Heart right ventricle (tissue), 16 donors: ENCODE data around the gene PF4V1. TPM values are rescaled to one million over a fixed set of nuclear protein-coding genes. Genes with fewer than 3 reads are reported as not detected.

Source experiments
- ATAC-seq, 8 donors: fragments of 200-7000 bp; cut with Tn5 transposase; one replicate each; pipeline ENCODE4 v1.9.1; 2020; ENCODE audit warnings: mild to moderate bottlenecking in 8 of 8, moderate library complexity in 8 of 8, moderate number of reproducible peaks in 1 of 8
- DNase-seq, 2 donors: peaks; one replicate each; pipeline ENCODE4 v3.0.0-alpha.2; 2020
- H3K27ac ChIP-seq, 10 donors: fragments of 200-600 bp; sonication (generic) in 2 of 10; one replicate each; pipeline versions ENCODE4 v1.5.0 to v1.8.0; 2020 to 2022; ENCODE audit warnings: mild to moderate bottlenecking in 3 of 10
- H3K27me3 ChIP-seq, 7 donors: fragments of 200-600 bp; one replicate each; pipeline ENCODE4 v1.8.0; 2021 to 2022; ENCODE audit warnings: mild to moderate bottlenecking in 2 of 7
- H3K36me3 ChIP-seq, 9 donors: fragments of 200-600 bp; sonication (generic) in 1 of 9; one replicate each; pipeline versions ENCODE4 v1.5.0 to v1.8.0; 2020 to 2022; ENCODE audit warnings: mild to moderate bottlenecking in 2 of 9
- H3K4me1 ChIP-seq, 9 donors: fragments of 200-600 bp; sonication (generic) in 1 of 9; one replicate each; pipeline versions ENCODE4 v1.5.0 to v1.8.0; 2020 to 2022; ENCODE audit warnings: mild to moderate bottlenecking in 4 of 9
- H3K4me3 ChIP-seq, 10 donors: fragments of 200-600 bp; sonication (generic) in 2 of 10; one replicate each; pipeline versions ENCODE4 v1.5.0 to v1.8.0; 2020 to 2022; ENCODE audit warnings: mild to moderate bottlenecking in 7 of 10, moderate library complexity in 2 of 10
- H3K9me3 ChIP-seq, 11 donors: fragments of 200-600 bp in 10 of 11; sonication (generic) in 2 of 11; one replicate each; pipeline versions ENCODE4 v1.5.0 to v1.8.0; 2013 to 2022; ENCODE audit warnings: mild to moderate bottlenecking in 2 of 11, control low read depth in 1 of 11, moderate library complexity in 1 of 11
- CTCF ChIP-seq, 9 donors: fragments of 200-600 bp; sonication (generic) in 2 of 9; IDR thresholded peaks; one replicate each; pipeline versions ENCODE4 v1.5.0 to v1.8.0; 2021 to 2022; ENCODE audit warnings: antibody characterized with exemption in 9 of 9, mild to moderate bottlenecking in 5 of 9, moderate library complexity in 1 of 9
- WGBS, 2 donors: extraction: QIAGEN DNeasy Blood & Tissue Kit; methylation state at CpG; one replicate each; pipeline ENCODE4 v1.1.7; 2013; ENCODE audit warnings: inconsistent platforms in 1 of 2; 5-methylcytosine and 5-hydroxymethylcytosine counted together
- intact Hi-C, 10 donors: fragments of 100-400 bp; cut with DNase I; formaldehyde crosslinking; loops; one replicate each; pipeline versions ENCODE4 v1.11.1 to v1.14.2; 2022
- polyA plus RNA-seq, 2 donors: library from polyadenylated mRNA; stranded (reverse); fragments of 200-250 nt; gene quantifications; one replicate each; pipeline ENCODE4 v1.2.3, GENCODE V29; 2013
- total RNA-seq, 10 donors: library from RNA; stranded (reverse); fragmentation: NEBNext Ultra II Directional in 3 of 10; extraction: Animal tissue kit (Norgen Biotek cat#: 25700) in 3 of 10; gene quantifications; one replicate each; pipeline versions ENCODE4 v1.2.1 to v1.2.4, GENCODE V29; 2021 to 2023
- donor health status: Arrhythmogenic right ventricular cardiomyopathy.
- donor health status: ischemic (EF 13 %, LVEDD 7.1; RV severe dilation, severe dysfunction).
- donor health status: healthy with polysubstance abuse.
- donor health status: DM: no; HTN: yes; CAD: no.
- donor health status: DM: no; HTN: no; CAD: no.
- donor health status: ischemic (EF 25% LVEDD 6.9; RV normal size, moderate dysfunction).
- donor health status: ischemic (EF 25% LVEDD 5.7; RV mildly dilated, moderate dysfunction).
- donor health status: healthy.
- donor health status: DM: yes; HTN: yes; CAD: no.
- donor health status: Ischemic cardiomyopathy.
- donor health status: ischemic (EF 35%, LVEDD 5.7; RV mildly dilated, moderate dysfunction).
- donor health status: nonischemic (EF 11% LVEDD 7.7; RV severe dilation, severe dysfunction).
- donor health status: DM: yes; HTN: yes; CAD: no.
- donor health status: PGD.
- donor health status: ischemic (EF 29% LVEDD 5.4; RV normal size, mild dysfunction).
- donor health status: nonischemic (EF 23%, LVEDD 6.1; RV moderate dilation, normal function).

Gene PF4V1
- total and polyA plus RNA-seq, 12 donors = not detected

GRCh38 chr4:73822389-73822788 lies 30.7 kb upstream of the PF4V1 start:
- intact Hi-C loops = no loop called here

GRCh38 chr4:73822812-73823504 lies 30.1 kb upstream of the PF4V1 start:
- H3K4me1 ChIP-seq = peaks cover 0 to 15% (median 0%) of the 10 kb centered on the region in 9 donors
- H3K27ac ChIP-seq = no peak overlapping the region
- peaks cover 0 to 13% (median 0%) of the 10 kb centered on the region in 11 donors for H3K9me3 ChIP-seq
- no peak for DNase-seq
- intact Hi-C loops = no loop called here
- H3K36me3 ChIP-seq = no peaks in the 10 kb centered on the region
- H3K27me3 ChIP-seq = no peaks in the 10 kb centered on the region
- no peak for ATAC-seq
- no peak for TF ChIP-seq CTCF (IDR thresholded peaks at IDR 0.05)
- no peak overlapping the region for H3K4me3 ChIP-seq

More at GRCh38 chr4:73822389-73822788, 30.7 kb upstream of the PF4V1 start:
- no peak overlapping the region for H3K27ac ChIP-seq
- no peak for TF ChIP-seq CTCF (IDR thresholded peaks at IDR 0.05)
- H3K27me3 ChIP-seq = no peaks in the 10 kb centered on the region
- H3K4me3 ChIP-seq = no peak overlapping the region
- peaks cover 0 to 15% (median 0%) of the 10 kb centered on the region in 9 donors for H3K4me1 ChIP-seq
- ATAC-seq (no peak), DNase-seq (no peak)
- no peaks in the 10 kb centered on the region for H3K36me3 ChIP-seq
- peaks cover 0 to 8% (median 0%) of the 10 kb centered on the region in 11 donors for H3K9me3 ChIP-seq
- 81 to 82% methylated on average over 3 of the region's 3 CpGs for WGBS, 2 donors

- H3K4me1 ChIP-seq = peaks cover 0 to 20% (median 0%) of the 10 kb centered on the region in 9 donors
- no peaks in the 10 kb centered on the region for H3K27me3 ChIP-seq
- DNase-seq = no peak
- no peak overlapping the region for H3K27ac ChIP-seq
- no peak for ATAC-seq
- H3K4me3 ChIP-seq = no peak overlapping the region
- intact Hi-C loops = no loop called here
- H3K9me3 ChIP-seq = peaks cover 0 to 17% (median 0%) of the 10 kb centered on the region in 11 donors
- TF ChIP-seq CTCF (IDR thresholded peaks at IDR 0.05) = no peak
- H3K36me3 ChIP-seq = no peaks in the 10 kb centered on the region
Observed at GRCh38 chr4:73823760-73824159, 29.3 kb upstream of the PF4V1 start.

GRCh38 chr4:73828956-73829355 lies 24.1 kb upstream of the PF4V1 start:
- Histone ChIP-seq H3K4me1 (peaks cover 0 to 21% (median 0%) of the 10 kb centered on the region in 9 donors), H3K4me3 (no peak overlapping the region), H3K9me3 (peaks cover 0 to 17% (median 0%) of the 10 kb centered on the region in 11 donors), H3K36me3 (no peaks in the 10 kb centered on the region), H3K27ac (no peak overlapping the region), H3K27me3 (no peaks in the 10 kb centered on the region)
- ATAC-seq (peak in 3 of 8 donors; percentile 49 to 77 (median 72)), DNase-seq (no peak)
- WGBS, 2 donors = 40 to 49% methylated on average over 3 of the region's 3 CpGs
- intact Hi-C loops = no loop called here
- no peak for TF ChIP-seq CTCF (IDR thresholded peaks at IDR 0.05)
